ENCODE results near the gene MAP3K13.
"Not testable (repeated sequence)": the region's sequence is repeated elsewhere in the genome, so short reads cannot be mapped to it uniquely, and the experiment has no call there.

MAP3K13 gene

DNA sequence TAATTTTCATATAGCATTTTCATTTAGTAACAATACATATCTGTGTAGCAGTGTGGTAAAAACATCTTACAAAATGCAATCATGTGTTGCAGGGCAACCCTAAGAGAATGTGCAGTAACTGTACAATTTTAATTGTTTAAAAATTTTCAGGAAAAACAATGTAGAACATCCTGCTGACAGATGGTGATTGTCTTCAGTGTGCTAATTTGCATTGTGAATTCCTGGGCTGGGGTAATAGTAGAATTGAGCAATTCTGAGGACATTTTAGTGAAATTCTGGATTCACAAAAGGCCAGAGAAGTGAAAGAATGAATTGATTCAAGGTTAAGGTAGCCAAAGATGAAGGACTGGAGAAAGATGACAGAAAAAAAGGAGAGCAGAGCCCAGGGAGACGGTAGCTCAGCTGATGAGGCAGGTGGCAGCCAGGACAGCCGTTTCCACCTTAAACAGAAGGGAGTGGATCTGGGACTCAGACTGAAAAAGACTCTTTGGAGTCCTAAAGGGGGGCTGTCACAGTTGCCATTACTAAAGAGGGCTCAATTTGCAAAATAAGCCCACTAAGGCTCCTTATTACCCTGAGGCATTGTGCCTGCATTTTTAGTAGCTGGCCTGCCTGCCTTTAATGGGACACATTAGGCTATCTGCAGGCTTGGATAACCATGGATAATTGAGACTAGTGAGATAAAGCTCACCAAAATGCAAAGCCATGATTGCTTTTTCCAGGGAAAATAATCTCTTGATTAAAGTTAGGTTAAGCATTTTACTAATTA, 8.6 kb downstream of the MAP3K13 start:
- Histone ChIP-seq H3K27me3 (ENCODE audit: control insufficient read depth in 3 of 3, insufficient read depth in 3 of 3, low read depth in 1 of 3, low read length in 3 of 3) (no peaks in the 10 kb centered on the region), H2BK120ac (ENCODE audit: low read depth, low read length) (no peak overlapping the region), H3K18ac (ENCODE audit: low read length) (no peak overlapping the region), H3K4me1 (ENCODE audit: control insufficient read depth in 2 of 2, insufficient read depth in 1 of 2, low read depth in 1 of 2, low read length in 2 of 2) (no peaks in the 10 kb centered on the region), H2BK5ac (ENCODE audit: low read length) (no peak overlapping the region), H3K14ac (ENCODE audit: low read length) (no peak overlapping the region), H3K27ac (replicated peaks; ENCODE audit: low read length) (no peak overlapping the region), H2AK5ac (ENCODE audit: low read depth, low read length) (no peak overlapping the region), H4K91ac (ENCODE audit: low read depth, low read length, poor library complexity) (no peak overlapping the region), H4K8ac (ENCODE audit: low read depth, low read length) (no peak overlapping the region), H2BK15ac (ENCODE audit: low read length) (no peak overlapping the region), H3K79me1 (ENCODE audit: low read depth, low read length) (no peaks in the 10 kb centered on the region), H3K4me3 (ENCODE audit: low read length in 2 of 2) (no peak overlapping the region), H3K4ac (ENCODE audit: low read length) (no peak overlapping the region), H3K23ac (ENCODE audit: low read depth, low read length, poor library complexity) (no peak overlapping the region), H2AFZ (ENCODE audit: low read length) (no peak overlapping the region), H2BK12ac (ENCODE audit: low read length) (no peak overlapping the region), H3K9ac (ENCODE audit: low read depth, low read length, poor library complexity) (no peak overlapping the region), H3K9me3 (replicated peaks in 1 of 2; ENCODE audit: control insufficient read depth in 2 of 2, insufficient read depth in 1 of 2, low read depth in 1 of 2, low read length in 2 of 2) (no peaks in the 10 kb centered on the region), H3K36me3 (replicated peaks in 1 of 2; ENCODE audit: control insufficient read depth in 2 of 2, insufficient read depth in 2 of 2, low read length in 2 of 2) (no peaks in the 10 kb centered on the region), H3K4me2 (ENCODE audit: insufficient read depth, low read length, poor library complexity, severe bottlenecking) (no peak overlapping the region)
- DNase-seq (ENCODE audit: low spot score), result no peak
- WGBS, 2 donors (ENCODE audit: extremely low coverage in 2 of 2, insufficient read length in 2 of 2, insufficient replicate concordance in 1 of 2), result no CpG with 5 or more reads among the region's 2 CpGs

DNA sequence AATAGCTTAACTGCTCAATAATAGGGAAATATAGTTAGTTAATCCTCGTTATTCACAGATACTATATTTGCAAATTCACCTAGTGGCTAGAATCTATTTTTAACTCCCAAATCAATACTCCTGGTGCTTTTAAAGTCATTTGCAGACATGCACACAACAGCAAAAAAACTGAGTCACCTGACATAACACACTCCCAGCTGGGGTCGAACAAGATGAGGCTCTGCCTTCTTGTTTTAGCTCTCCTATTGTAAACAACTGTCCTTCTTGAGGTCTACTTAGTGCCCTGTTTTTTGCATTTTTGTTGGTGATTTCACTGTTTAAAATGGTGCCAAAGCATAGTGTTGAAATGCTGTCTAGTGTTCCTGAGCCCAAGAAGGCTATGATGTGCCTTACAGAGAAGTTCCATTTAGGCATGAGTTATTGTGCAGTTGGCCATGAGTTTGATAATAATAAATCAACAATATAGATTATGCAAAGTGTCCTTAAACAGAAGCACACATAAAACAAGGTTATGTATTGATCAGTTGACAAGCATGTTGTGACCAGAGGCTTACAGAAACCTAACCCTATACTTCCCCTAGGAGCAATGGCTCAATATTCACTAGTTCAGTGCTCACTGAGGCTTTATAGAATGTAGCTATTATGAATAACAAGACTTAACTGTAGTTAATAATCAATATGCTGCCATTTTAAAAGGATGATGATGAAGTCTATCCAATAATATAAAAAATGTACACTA, 18.6 kb downstream of the MAP3K13 start:
- Histone ChIP-seq H3K14ac (ENCODE audit: low read length) (no peak overlapping the region), H3K9ac (ENCODE audit: low read depth, low read length, poor library complexity) (no peak overlapping the region), H3K4ac (ENCODE audit: low read length) (no peak overlapping the region), H2BK12ac (ENCODE audit: low read length) (no peak overlapping the region), H3K4me1 (ENCODE audit: control insufficient read depth in 2 of 2, insufficient read depth in 1 of 2, low read depth in 1 of 2, low read length in 2 of 2) (no peaks in the 10 kb centered on the region), H2BK120ac (ENCODE audit: low read depth, low read length) (no peak overlapping the region), H3K4me2 (ENCODE audit: insufficient read depth, low read length, poor library complexity, severe bottlenecking) (no peak overlapping the region), H2BK15ac (ENCODE audit: low read length) (no peak overlapping the region), H3K23ac (ENCODE audit: low read depth, low read length, poor library complexity) (no peak overlapping the region), H3K9me3 (replicated peaks in 1 of 2; ENCODE audit: control insufficient read depth in 2 of 2, insufficient read depth in 1 of 2, low read depth in 1 of 2, low read length in 2 of 2) (no peaks in the 10 kb centered on the region), H3K27me3 (ENCODE audit: control insufficient read depth in 3 of 3, insufficient read depth in 3 of 3, low read depth in 1 of 3, low read length in 3 of 3) (no peaks in the 10 kb centered on the region), H4K8ac (ENCODE audit: low read depth, low read length) (no peak overlapping the region), H4K91ac (ENCODE audit: low read depth, low read length, poor library complexity) (no peak overlapping the region), H2AK5ac (ENCODE audit: low read depth, low read length) (no peak overlapping the region), H3K4me3 (ENCODE audit: low read length in 2 of 2) (no peak overlapping the region), H2BK5ac (ENCODE audit: low read length) (no peak overlapping the region), H2AFZ (ENCODE audit: low read length) (no peak overlapping the region), H3K79me1 (ENCODE audit: low read depth, low read length) (no peaks in the 10 kb centered on the region), H3K27ac (replicated peaks; ENCODE audit: low read length) (no peak overlapping the region), H3K18ac (ENCODE audit: low read length) (no peak overlapping the region), H3K36me3 (replicated peaks in 1 of 2; ENCODE audit: control insufficient read depth in 2 of 2, insufficient read depth in 2 of 2, low read length in 2 of 2) (no peaks in the 10 kb centered on the region)
- no peak for DNase-seq (ENCODE audit: low spot score)
- no CpG with 5 or more reads among the region's 2 CpGs for WGBS, 2 donors (ENCODE audit: extremely low coverage in 2 of 2, insufficient read length in 2 of 2, insufficient replicate concordance in 1 of 2)

GRCh38 chr3:185382154-185382553, 19.2 kb downstream of the MAP3K13 start:
- Histone ChIP-seq H3K27ac (replicated peaks; ENCODE audit: low read length) (no peak overlapping the region), H3K4me1 (ENCODE audit: control insufficient read depth in 2 of 2, insufficient read depth in 1 of 2, low read depth in 1 of 2, low read length in 2 of 2) (no peaks in the 10 kb centered on the region), H2BK120ac (ENCODE audit: low read depth, low read length) (no peak overlapping the region), H2BK12ac (ENCODE audit: low read length) (no peak overlapping the region), H3K9me3 (replicated peaks in 1 of 2; ENCODE audit: control insufficient read depth in 2 of 2, insufficient read depth in 1 of 2, low read depth in 1 of 2, low read length in 2 of 2) (no peaks in the 10 kb centered on the region), H3K36me3 (replicated peaks in 1 of 2; ENCODE audit: control insufficient read depth in 2 of 2, insufficient read depth in 2 of 2, low read length in 2 of 2) (no peaks in the 10 kb centered on the region), H3K9ac (ENCODE audit: low read depth, low read length, poor library complexity) (no peak overlapping the region), H3K4ac (ENCODE audit: low read length) (no peak overlapping the region), H3K27me3 (ENCODE audit: control insufficient read depth in 3 of 3, insufficient read depth in 3 of 3, low read depth in 1 of 3, low read length in 3 of 3) (no peaks in the 10 kb centered on the region), H3K4me2 (ENCODE audit: insufficient read depth, low read length, poor library complexity, severe bottlenecking) (no peak overlapping the region), H3K4me3 (ENCODE audit: low read length in 2 of 2) (no peak overlapping the region), H3K14ac (ENCODE audit: low read length) (no peak overlapping the region), H2BK15ac (ENCODE audit: low read length) (no peak overlapping the region), H4K8ac (ENCODE audit: low read depth, low read length) (no peak overlapping the region), H2BK5ac (ENCODE audit: low read length) (no peak overlapping the region), H4K91ac (ENCODE audit: low read depth, low read length, poor library complexity) (no peak overlapping the region), H2AFZ (ENCODE audit: low read length) (no peak overlapping the region), H3K23ac (ENCODE audit: low read depth, low read length, poor library complexity) (no peak overlapping the region), H2AK5ac (ENCODE audit: low read depth, low read length) (no peak overlapping the region), H3K79me1 (ENCODE audit: low read depth, low read length) (no peaks in the 10 kb centered on the region), H3K18ac (ENCODE audit: low read length) (no peak overlapping the region)
- no peak for DNase-seq (ENCODE audit: low spot score)
- no CpG with 5 or more reads among the region's 1 CpG for WGBS, 2 donors (ENCODE audit: extremely low coverage in 2 of 2, insufficient read length in 2 of 2, insufficient replicate concordance in 1 of 2)

DNA sequence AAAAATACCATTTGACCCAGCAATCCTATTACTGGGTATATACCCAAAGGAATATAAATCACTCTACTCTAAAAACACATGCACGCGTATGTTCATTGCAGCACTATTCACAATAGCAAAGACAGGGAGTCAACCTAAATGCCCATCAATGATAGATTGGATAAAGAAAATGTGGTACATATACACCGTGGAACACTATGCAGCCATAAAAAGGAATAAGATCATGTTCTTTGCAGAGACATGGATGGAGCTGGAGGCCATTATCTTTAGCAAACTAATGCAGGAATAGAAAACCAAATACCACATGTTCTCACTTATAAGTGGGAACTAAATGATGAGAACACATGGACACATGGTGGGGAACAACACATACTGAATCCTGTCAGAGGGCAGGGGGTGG, 23.6 kb downstream of the MAP3K13 start:
- H3K9me3 ChIP-seq (replicated peaks in 1 of 2; ENCODE audit: control insufficient read depth in 2 of 2, insufficient read depth in 1 of 2, low read depth in 1 of 2, low read length in 2 of 2); DNase-seq (ENCODE audit: low spot score); H2AK5ac ChIP-seq (ENCODE audit: low read depth, low read length); H4K91ac ChIP-seq (ENCODE audit: low read depth, low read length, poor library complexity); H3K9ac ChIP-seq (ENCODE audit: low read depth, low read length, poor library complexity); H3K79me1 ChIP-seq (ENCODE audit: low read depth, low read length); H3K18ac ChIP-seq (ENCODE audit: low read length); H2BK15ac ChIP-seq (ENCODE audit: low read length); H2AFZ ChIP-seq (ENCODE audit: low read length); H3K4me1 ChIP-seq (ENCODE audit: control insufficient read depth in 2 of 2, insufficient read depth in 1 of 2, low read depth in 1 of 2, low read length in 2 of 2); H3K27me3 ChIP-seq (ENCODE audit: control insufficient read depth in 3 of 3, insufficient read depth in 3 of 3, low read depth in 1 of 3, low read length in 3 of 3); H3K27ac ChIP-seq (replicated peaks; ENCODE audit: low read length); H3K4me2 ChIP-seq (ENCODE audit: insufficient read depth, low read length, poor library complexity, severe bottlenecking); H3K23ac ChIP-seq (ENCODE audit: low read depth, low read length, poor library complexity); H2BK120ac ChIP-seq (ENCODE audit: low read depth, low read length); H3K36me3 ChIP-seq (replicated peaks in 1 of 2; ENCODE audit: control insufficient read depth in 2 of 2, insufficient read depth in 2 of 2, low read length in 2 of 2); H2BK5ac ChIP-seq (ENCODE audit: low read length); H4K8ac ChIP-seq (ENCODE audit: low read depth, low read length); H3K4ac ChIP-seq (ENCODE audit: low read length); H2BK12ac ChIP-seq (ENCODE audit: low read length); H3K4me3 ChIP-seq (ENCODE audit: low read length in 2 of 2); H3K14ac ChIP-seq (ENCODE audit: low read length): not testable (repeated sequence)
- no CpG with 5 or more reads among the region's 3 CpGs for WGBS, 2 donors (ENCODE audit: extremely low coverage in 2 of 2, insufficient read length in 2 of 2, insufficient replicate concordance in 1 of 2)
